HCT116 (cell line): Measurements from ENCODE around the gene GPD2. TPM values are rescaled to one million over a fixed set of nuclear protein-coding genes. Genes with fewer than 3 reads are reported as not detected.

Experiments used
- ATAC-seq: fragments of 200-7000 bp; cut with Tn5 transposase; 2 replicates; pipeline ENCODE4 v1.9.1; 2020; ENCODE audit warnings: mild to moderate bottlenecking, moderate library complexity
- BruUV-seq: library from RNA; stranded (reverse); fragments of 400-500 nt; replicated peaks from 2 replicates; lab custom pipeline; 2021; lab: Mats Ljungman, UMichigan
- CTCF ChIA-PET: fragments of 300-600 bp; sonication (Branson Sonifier 250); formaldehyde crosslinking; loops from one replicate; lab custom pipeline; 2021; ENCODE audit warnings: antibody characterized with exemption; lab: Charles Lee
- POLR2A ChIA-PET: fragments of 300-600, 350-600 bp; sonication (Branson Sonifier 250); formaldehyde crosslinking; loops from one replicate; lab custom pipeline; 2021; ENCODE audit warnings: antibody characterized with exemption; lab: Charles Lee
- RAD21 ChIA-PET, 2 experiments: fragments of 300-600 bp; sonication (Branson Sonifier 250); formaldehyde crosslinking; loops; one replicate each; lab custom pipeline; 2023; ENCODE audit warnings: low total read pairs in 2 of 2; ENCODE audit not compliant: uncharacterized antibody in 2 of 2, unreplicated experiment in 2 of 2, low non-redundant PET in 1 of 2; lab: Charles Lee
- DNase-seq: peaks from one replicate; pipeline ENCODE4 v3.0.0-alpha.2; 2010; ENCODE audit warnings: low read depth, low spot score
- H2AFZ ChIP-seq: fragments of 200-600 bp; shearing (Covaris generic), sonication (generic); 2 replicates; pipeline ENCODE4 v1.6.1; 2017; ENCODE audit warnings: low read depth, mixed run types, mixed read lengths, antibody characterized with exemption, low read length; ENCODE audit not compliant: poor library complexity, severe bottlenecking
- H3K27ac ChIP-seq: 2 replicates; pipeline ENCODE4 v1.5.1; 2012; ENCODE audit warnings: low read depth, low read length
- H3K27me3 ChIP-seq: fragments of 200-600 bp; sonication (generic); 2 replicates; pipeline ENCODE4 v1.6.1; 2016; ENCODE audit warnings: mixed run types, low read length, mixed read lengths; ENCODE audit not compliant: insufficient read depth
- H3K36me3 ChIP-seq, 2 experiments: fragments of 200-500 bp in 1 of 2; fragments of 200-600 bp in 1 of 2; sonication (Bioruptor generic) in 1 of 2; sonication (generic) in 1 of 2; 2 replicates each; pipeline versions ENCODE4 v1.5.1 to v1.6.1; 2014 to 2016; ENCODE audit warnings: low read length in 2 of 2, inconsistent platforms in 1 of 2, mixed read lengths in 1 of 2, mixed run types in 1 of 2; ENCODE audit not compliant: insufficient read depth in 2 of 2, control insufficient read depth in 1 of 2
- H3K4me1 ChIP-seq, 2 experiments: fragments of 200-600 bp in 1 of 2; sonication (generic) in 1 of 2; 2 replicates each; pipeline versions ENCODE4 v1.5.1 to v1.6.1; 2012 to 2017; ENCODE audit warnings: low read length in 2 of 2, inconsistent platforms in 1 of 2, mild to moderate bottlenecking in 1 of 2, mixed read lengths in 1 of 2, mixed run types in 1 of 2, moderate library complexity in 1 of 2; ENCODE audit not compliant: insufficient read depth in 2 of 2, control insufficient read depth in 1 of 2
- H3K4me2 ChIP-seq: fragments of 200-600 bp; sonication (generic); 2 replicates; pipeline ENCODE4 v1.6.1; 2017; ENCODE audit warnings: mixed run types, low read length, mixed read lengths
- H3K4me3 ChIP-seq, 2 experiments: fragments of 200-600 bp in 1 of 2; sonication (generic) in 1 of 2; replicated peaks in 1 of 2; 2 replicates each; pipeline ENCODE4 v1.5.1; 2011 to 2016; ENCODE audit warnings: low read length in 2 of 2, control low read depth in 1 of 2, low read depth in 1 of 2, mild to moderate bottlenecking in 1 of 2, mixed read lengths in 1 of 2, mixed run types in 1 of 2
- H3K79me2 ChIP-seq: fragments of 200-600 bp; sonication (generic); 2 replicates; pipeline ENCODE4 v1.6.1; 2017; ENCODE audit warnings: mild to moderate bottlenecking, mixed run types, low read length, moderate library complexity, mixed read lengths; ENCODE audit not compliant: insufficient read depth
- H3K9ac ChIP-seq: fragments of 200-600 bp; sonication (generic); 2 replicates; pipeline ENCODE4 v1.6.1; 2016; ENCODE audit warnings: low read length, mixed read lengths
- H3K9me2 ChIP-seq: fragments of 200-600 bp; sonication (generic), shearing (Covaris generic); 2 replicates; pipeline ENCODE4 v1.6.1; 2017; ENCODE audit warnings: mixed run types, mild to moderate bottlenecking, moderate library complexity; ENCODE audit not compliant: insufficient read depth
- H3K9me3 ChIP-seq, 2 experiments: fragments of 200-500 bp in 1 of 2; fragments of 200-600 bp in 1 of 2; sonication (Bioruptor generic) in 1 of 2; sonication (generic) in 1 of 2; 2 replicates each; pipeline ENCODE4 v1.6.1; 2014 to 2017; ENCODE audit warnings: low read length in 2 of 2, mixed read lengths in 2 of 2, inconsistent platforms in 1 of 2, low read depth in 1 of 2, mild to moderate bottlenecking in 1 of 2, mixed run types in 1 of 2, moderate library complexity in 1 of 2; ENCODE audit not compliant: control insufficient read depth in 1 of 2, insufficient read depth in 1 of 2
- H4K20me1 ChIP-seq: fragments of 200-600 bp; sonication (generic), shearing (Covaris generic); 2 replicates; pipeline ENCODE4 v1.6.1; 2017; ENCODE audit warnings: mixed run types, mild to moderate bottlenecking, moderate library complexity; ENCODE audit not compliant: insufficient read depth
- ATF3 ChIP-seq: IDR thresholded peaks from 2 replicates; pipeline ENCODE4 v1.6.1; 2012
- CBX3 ChIP-seq: IDR thresholded peaks from 2 replicates; pipeline ENCODE4 v1.6.1; 2012; ENCODE audit warnings: low read depth
- CTCF ChIP-seq, 3 experiments: fragments of 200-600 bp in 1 of 3; sonication (generic) in 1 of 3; IDR thresholded peaks in 2 of 3; conservative IDR thresholded peaks in 1 of 3; 2 replicates each; pipeline ENCODE4 v1.5.1; 2012 to 2017; ENCODE audit warnings: low read depth in 2 of 3, low read length in 2 of 3, antibody characterized with exemption in 1 of 3, borderline replicate concordance in 1 of 3, control low read depth in 1 of 3, mild to moderate bottlenecking in 1 of 3, mixed read lengths in 1 of 3, mixed run types in 1 of 3, moderate library complexity in 1 of 3; ENCODE audit not compliant: insufficient read depth in 1 of 3
- ELF1 ChIP-seq: IDR thresholded peaks from 2 replicates; pipeline ENCODE4 v1.6.1; 2012; ENCODE audit warnings: low read depth, borderline replicate concordance
- EZH2 ChIP-seq: fragments of 200-600 bp; sonication (generic); IDR thresholded peaks from 2 replicates; pipeline ENCODE4 v1.6.1; 2017; ENCODE audit warnings: antibody characterized with exemption, mixed run types
- EZH2phosphoT487 ChIP-seq: fragments of 200-600 bp; IDR thresholded peaks from 2 replicates; pipeline ENCODE4 v1.6.1; 2018; ENCODE audit warnings: antibody characterized with exemption, borderline replicate concordance
- RAD21 ChIP-seq: IDR thresholded peaks from 2 replicates; pipeline ENCODE4 v1.6.1; 2012; ENCODE audit warnings: low read depth, mild to moderate bottlenecking
- SIN3A ChIP-seq: IDR thresholded peaks from 2 replicates; pipeline ENCODE4 v1.6.1; 2012; ENCODE audit warnings: low read depth
- SP1 ChIP-seq: IDR thresholded peaks from 2 replicates; pipeline ENCODE4 v1.6.1; 2012; ENCODE audit warnings: low read depth
- SRF ChIP-seq: IDR thresholded peaks from 2 replicates; pipeline ENCODE4 v1.6.1; 2012; ENCODE audit warnings: low read depth
- TCF7L2 ChIP-seq: IDR thresholded peaks from 2 replicates; pipeline ENCODE4 v1.7.0; 2011; ENCODE audit warnings: borderline replicate concordance, inconsistent platforms; ENCODE audit not compliant: insufficient read depth, insufficient read length; ENCODE audit errors: extremely low read depth
- YY1 ChIP-seq: IDR thresholded peaks from 2 replicates; pipeline ENCODE4 v1.6.1; 2011; ENCODE audit warnings: low read length, low read depth, moderate library complexity, mild to moderate bottlenecking; ENCODE audit not compliant: insufficient replicate concordance; ENCODE audit errors: extremely low read depth
- ZBTB33 ChIP-seq: IDR thresholded peaks from 2 replicates; pipeline ENCODE4 v1.6.1; 2011; ENCODE audit warnings: mild to moderate bottlenecking, low read length, moderate library complexity; ENCODE audit not compliant: insufficient replicate concordance; ENCODE audit errors: extremely low read depth
- intact Hi-C: fragments of 100-400 bp; cut with micrococcal nuclease; formaldehyde crosslinking; loops from 2 replicates; pipeline ENCODE4 v1.10.0; 2022
- total RNA-seq: library from RNA; stranded (reverse); gene quantifications from one replicate; pipeline ENCODE4 v1.2.1, GENCODE V29; 2021; ENCODE audit not compliant: unreplicated experiment
- TF ChIP-seq, protein P1 (sequence below): IDR thresholded peaks from 2 replicates; pipeline ENCODE4 v1.6.1; 2012

The GPD2 gene
- total RNA-seq, 1 experiment from 2014 or later: 80.7 TPM

- ChIA-PET CTCF (no interaction called here), POLR2A (no interaction called here), RAD21 (interaction anchor here in 1 of 2 experiments (0.7 kb wide), 1 partner anchor 1452 kb away, joined by 3 read pairs; no protein-coding TSS in a partner anchor)
- Histone ChIP-seq H3K9ac (no peak overlapping the region), H3K9me3 (no peaks in the 10 kb centered on the region), H3K36me3 (no peaks in the 10 kb centered on the region), H3K9me2 (no peaks in the 10 kb centered on the region), H4K20me1 (no peaks in the 10 kb centered on the region), H3K27ac (no peak overlapping the region), H3K79me2 (no peaks in the 10 kb centered on the region), H3K27me3 (no peaks in the 10 kb centered on the region), H2AFZ (no peak overlapping the region), H3K4me1 (no peaks in the 10 kb centered on the region), H3K4me2 (no peak overlapping the region), H3K4me3 (no peak overlapping the region)
- DNase-seq (no peak), ATAC-seq (no peak)
- intact Hi-C loops: no loop called here
- TF ChIP-seq TCF7L2 (no peak), SRF (no peak), ATF3 (no peak), CBX3 (no peak), EZH2phosphoT487 (no peak), RAD21 (no peak), EZH2 (no peak), CTCF (IDR thresholded peaks at IDR 0.05 in 2 of 3, conservative IDR thresholded peaks at IDR 0.05 in 1 of 3; ENCODE audit: borderline replicate concordance in 1 of 3, insufficient read depth in 1 of 3, low read depth in 2 of 3, low read length in 2 of 3) (no peak), SIN3A (no peak), SP1 (no peak), YY1 (no peak), ELF1 (no peak), ZBTB33 (no peak)
- TF ChIP-seq, protein P1, sequence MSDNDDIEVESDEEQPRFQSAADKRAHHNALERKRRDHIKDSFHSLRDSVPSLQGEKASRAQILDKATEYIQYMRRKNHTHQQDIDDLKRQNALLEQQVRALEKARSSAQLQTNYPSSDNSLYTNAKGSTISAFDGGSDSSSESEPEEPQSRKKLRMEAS: no peak
- BruUV-seq: no TSS peak
These were observed 105.5 kb downstream of the GPD2 start for GRCh38 chr2:156541706-156542105.
